Ammon's horn (tissue), 1 donor: ENCODE measurements around the gene KRTAP16-1.
"Not testable (repeated sequence)": the region's sequence is repeated elsewhere in the genome, so short reads cannot be mapped to it uniquely, and the experiment has no call there.

Experiments
- DNase-seq: peaks from one replicate; pipeline ENCODE4 v3.0.0-alpha.2; 2016; ENCODE audit warnings: low spot score

The KRTAP16-1 gene

GRCh38 chr17:41308918-41309359, at the start of gene KRTAP16-1:
Gene KRTAP16-1, minus strand, starts transcription at chr17:41309309. Its CDS starts 56 bp downstream, at chr17:41309253.
- DNase-seq: no peak

- DNase-seq: no peak
Measured at GRCh38 chr17:41354536-41354935, 45.4 kb upstream of the KRTAP16-1 start.

- no peak for DNase-seq
Measured at GRCh38 chr17:41352597-41353366, 43.7 kb upstream of the KRTAP16-1 start.

GRCh38 chr17:41351177-41351576, 42.1 kb upstream of the KRTAP16-1 start:
- DNase-seq: no peak

GRCh38 chr17:41350381-41350878, 41.3 kb upstream of the KRTAP16-1 start, which contains the start of gene KRT33A:
Gene KRT33A, minus strand, starts transcription at chr17:41350828. Its CDS starts 61 bp downstream, at chr17:41350767.
- DNase-seq: not testable (repeated sequence)

- peak; percentile 41 for DNase-seq
Measured at GRCh38 chr17:41347869-41348760, 39.0 kb upstream of the KRTAP16-1 start.

GRCh38 chr17:41346421-41346820, 37.3 kb upstream of the KRTAP16-1 start:
- DNase-seq: not testable (repeated sequence)

GRCh38 chr17:41345992-41346391, 36.9 kb upstream of the KRTAP16-1 start:
- no peak for DNase-seq

GRCh38 chr17:41343029-41343428, 33.9 kb upstream of the KRTAP16-1 start:
- DNase-seq: no peak

GRCh38 chr17:41340934-41341861, 32.1 kb upstream of the KRTAP16-1 start:
- DNase-seq: no peak

GRCh38 chr17:41340494-41340893, 31.4 kb upstream of the KRTAP16-1 start:
- DNase-seq: no peak

GRCh38 chr17:41339571-41340172, 30.6 kb upstream of the KRTAP16-1 start:
- no peak for DNase-seq

- no peak for DNase-seq
Measured at GRCh38 chr17:41338961-41339485, 29.9 kb upstream of the KRTAP16-1 start.

GRCh38 chr17:41335747-41336146, 26.6 kb upstream of the KRTAP16-1 start:
- DNase-seq: no peak

GRCh38 chr17:41334385-41335305, 25.5 kb upstream of the KRTAP16-1 start:
- DNase-seq: no peak

- DNase-seq: no peak
Measured at GRCh38 chr17:41333836-41334235, 24.7 kb upstream of the KRTAP16-1 start.

GRCh38 chr17:41333098-41333497, 24.0 kb upstream of the KRTAP16-1 start:
- DNase-seq: no peak

GRCh38 chr17:41332239-41332638, 23.1 kb upstream of the KRTAP16-1 start:
- no peak for DNase-seq

GRCh38 chr17:41331606-41332005, 22.5 kb upstream of the KRTAP16-1 start:
- no peak for DNase-seq
